Measurements from ENCODE around the gene INSIG1. TPM values are rescaled to one million over a fixed set of nuclear protein-coding genes. Genes with fewer than 3 reads are reported as not detected.

Gene INSIG1
- total and polyA plus RNA-seq, 2 experiments from 2014 or later = 30.7 to 40.3 TPM

DNA sequence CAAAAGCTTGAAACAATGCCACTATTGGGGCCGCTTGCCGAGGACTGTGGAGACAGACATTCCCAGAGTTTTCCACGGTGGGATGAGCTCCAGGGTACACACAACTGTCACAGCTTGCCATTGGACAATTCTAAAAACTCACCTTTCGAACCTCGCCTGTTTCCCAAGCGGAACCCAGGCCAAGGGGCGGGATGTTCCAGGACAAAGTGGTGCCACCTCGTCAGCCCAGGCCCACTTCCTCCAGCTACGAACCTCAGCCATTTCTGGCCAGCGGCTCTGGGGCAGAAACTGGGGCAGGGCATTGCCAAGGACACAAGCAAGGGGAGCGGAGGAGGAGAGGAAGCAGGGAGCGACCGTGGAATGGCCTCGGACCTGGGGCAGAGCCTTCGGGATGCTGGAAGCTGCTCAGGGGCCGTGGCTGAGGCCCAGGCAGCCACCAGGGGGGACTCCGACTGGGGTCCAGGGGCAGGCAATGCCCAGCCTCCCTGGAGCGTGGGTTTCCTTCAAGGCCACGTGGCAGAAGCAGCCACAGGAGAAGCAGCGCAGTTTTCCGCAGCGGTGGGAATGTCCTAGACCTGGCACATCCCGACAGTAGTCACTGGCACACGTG lies 44.7 kb upstream of the INSIG1 start:
- Histone ChIP-seq H3F3A (ENCODE audit: insufficient read depth) (peaks cover 8% of the 10 kb centered on the region; the same call in 1 of the 2 replicates), H3K79me2 (ENCODE audit: insufficient read depth) (no peaks in the 10 kb centered on the region), H3K9ac (no peak overlapping the region), H3K9me2 (ENCODE audit: insufficient read depth) (no peaks in the 10 kb centered on the region), H3K27me3 (replicated peaks; ENCODE audit: insufficient read depth) (no peaks in the 10 kb centered on the region), H3K9me3 (ENCODE audit: low read depth) (no peaks in the 10 kb centered on the region), H3K4me3 (0 out of 2 replicates have a peak overlapping the region, but pooled peaks have one; percentile 6), H3K4me2 (ENCODE audit: unreplicated experiment) (peak overlapping the region; percentile 21), H2AFZ (no peak overlapping the region), H4K20me1 (ENCODE audit: insufficient read depth) (no peaks in the 10 kb centered on the region), H3K4me1 (ENCODE audit: insufficient read depth) (peaks cover 23% of the 10 kb centered on the region), H3K27ac (no peak overlapping the region), H3K36me3 (ENCODE audit: low read depth) (no peaks in the 10 kb centered on the region)
- TF ChIP-seq EZH2phosphoT487 (IDR thresholded peaks at IDR 0.05; ENCODE audit: insufficient read depth, low read depth) (no peak), EZH2 (IDR thresholded peaks at IDR 0.05; ENCODE audit: insufficient read depth, poor library complexity, severe bottlenecking) (no peak)
- in situ Hi-C loops (cut with MboI) = no loop called here
- DNase-seq = no peak
- WGBS, 2 experiments (ENCODE audit: low coverage in 1 of 2, low lambda C conversion rate in 2 of 2, missing lambda C conversion rate in 2 of 2) = 61 to 63% methylated on average over 20 to 24 of the region's 24 CpGs

DNA sequence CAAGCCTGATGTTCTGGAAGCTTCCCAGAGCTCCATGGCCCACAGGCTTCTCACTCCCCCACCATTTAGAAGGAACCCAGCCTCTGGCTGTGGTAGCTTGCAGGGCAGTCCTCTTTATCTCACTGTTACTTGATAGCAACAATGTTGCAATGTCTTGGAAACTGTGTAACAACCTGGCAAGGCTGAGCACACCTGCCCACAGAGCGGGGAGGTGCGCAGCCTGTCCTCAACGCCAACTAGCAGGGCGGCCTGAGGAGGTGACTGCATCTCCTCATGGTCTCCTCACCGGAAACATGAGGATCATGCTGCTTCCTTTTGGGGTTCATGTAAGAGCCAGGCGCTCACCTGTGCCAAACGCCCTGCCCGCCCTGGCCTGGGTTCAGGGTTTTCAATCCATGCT lies 43.7 kb upstream of the INSIG1 start:
- Histone ChIP-seq H3K27ac (no peak overlapping the region), H3K27me3 (replicated peaks; ENCODE audit: insufficient read depth) (no peaks in the 10 kb centered on the region), H3K9ac (no peak overlapping the region), H3K4me3 (no peak overlapping the region), H3K36me3 (ENCODE audit: low read depth) (no peaks in the 10 kb centered on the region), H3K79me2 (ENCODE audit: insufficient read depth) (no peaks in the 10 kb centered on the region), H3K4me2 (ENCODE audit: unreplicated experiment) (no peak overlapping the region), H3F3A (ENCODE audit: insufficient read depth) (peaks cover 8% of the 10 kb centered on the region; the same call in 1 of the 2 replicates), H3K4me1 (ENCODE audit: insufficient read depth) (peaks cover 28% of the 10 kb centered on the region), H3K9me3 (ENCODE audit: low read depth) (no peaks in the 10 kb centered on the region), H2AFZ (no peak overlapping the region), H4K20me1 (ENCODE audit: insufficient read depth) (no peaks in the 10 kb centered on the region), H3K9me2 (ENCODE audit: insufficient read depth) (no peaks in the 10 kb centered on the region)
- no peak for DNase-seq
- 99 to 100% methylated on average over 8 of the region's 8 CpGs for WGBS, 2 experiments (ENCODE audit: low coverage in 1 of 2, low lambda C conversion rate in 2 of 2, missing lambda C conversion rate in 2 of 2)
- in situ Hi-C loops (cut with MboI) = no loop called here
- TF ChIP-seq EZH2phosphoT487 (IDR thresholded peaks at IDR 0.05; ENCODE audit: insufficient read depth, low read depth) (no peak), EZH2 (IDR thresholded peaks at IDR 0.05; ENCODE audit: insufficient read depth, poor library complexity, severe bottlenecking) (no peak)

DNA sequence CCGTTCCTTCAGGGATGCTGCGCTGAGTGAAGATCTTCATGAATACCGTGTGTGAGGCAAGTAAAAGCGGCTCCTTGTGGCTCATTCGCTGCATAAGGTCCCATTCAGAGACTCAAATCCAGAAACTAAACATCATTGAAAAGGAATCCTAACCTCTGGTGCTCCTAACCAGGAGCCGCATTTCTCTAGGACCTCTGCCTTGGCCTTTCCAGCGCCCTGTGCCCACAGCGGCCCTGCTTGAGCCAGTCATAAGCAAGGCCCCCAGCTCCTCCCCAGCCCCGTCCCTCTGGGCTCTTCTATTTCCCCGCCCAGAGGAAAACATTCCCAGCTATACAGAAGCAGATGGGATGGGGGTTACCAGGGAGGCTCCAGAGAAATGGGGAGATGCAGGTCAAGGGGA lies 42.6 kb upstream of the INSIG1 start:
- H3K9me2 ChIP-seq (ENCODE audit: insufficient read depth) = no peaks in the 10 kb centered on the region
- H3K4me1 ChIP-seq (ENCODE audit: insufficient read depth) = peaks cover 28% of the 10 kb centered on the region
- no peak overlapping the region for H3K27ac ChIP-seq
- H2AFZ ChIP-seq = no peak overlapping the region
- no peak for TF ChIP-seq EZH2 (IDR thresholded peaks at IDR 0.05; ENCODE audit: insufficient read depth, poor library complexity, severe bottlenecking)
- no peak for TF ChIP-seq EZH2phosphoT487 (IDR thresholded peaks at IDR 0.05; ENCODE audit: insufficient read depth, low read depth)
- H4K20me1 ChIP-seq (ENCODE audit: insufficient read depth) = no peaks in the 10 kb centered on the region
- WGBS, 2 experiments (ENCODE audit: low coverage in 1 of 2, low lambda C conversion rate in 2 of 2, missing lambda C conversion rate in 2 of 2) = 92 to 95% methylated on average over 10 of the region's 10 CpGs
- DNase-seq = no peak
- in situ Hi-C loops (cut with MboI) = no loop called here
- no peak overlapping the region for H3K9ac ChIP-seq
- no peak overlapping the region for H3K4me2 ChIP-seq (ENCODE audit: unreplicated experiment)
- no peaks in the 10 kb centered on the region for H3K79me2 ChIP-seq (ENCODE audit: insufficient read depth)
- no peak overlapping the region for H3K4me3 ChIP-seq
- peaks cover 8% of the 10 kb centered on the region; the same call in 1 of the 2 replicates for H3F3A ChIP-seq (ENCODE audit: insufficient read depth)
- no peaks in the 10 kb centered on the region for H3K9me3 ChIP-seq (ENCODE audit: low read depth)
- H3K36me3 ChIP-seq (ENCODE audit: low read depth) = no peaks in the 10 kb centered on the region
- H3K27me3 ChIP-seq (replicated peaks; ENCODE audit: insufficient read depth) = no peaks in the 10 kb centered on the region

DNA sequence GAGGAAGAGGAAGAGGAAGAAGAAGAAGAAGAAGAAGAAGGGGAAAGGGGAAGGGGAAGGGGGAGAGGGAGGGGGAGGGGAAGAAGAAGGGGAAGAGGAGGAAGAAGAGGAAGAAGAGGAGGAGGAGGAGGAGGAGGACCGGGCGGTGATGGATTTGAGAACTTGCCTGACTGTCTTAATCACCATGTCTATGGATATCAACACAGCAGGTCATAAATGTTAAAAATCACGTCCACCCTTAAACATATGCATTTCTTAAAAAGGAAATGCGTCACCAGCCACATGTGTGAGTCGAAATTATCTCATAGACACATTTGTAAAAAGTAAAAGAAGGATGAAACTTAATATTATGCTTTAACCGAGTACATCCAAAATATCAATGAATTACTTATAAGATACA lies 42.1 kb upstream of the INSIG1 start:
- Histone ChIP-seq H3K9ac (no peak overlapping the region), H4K20me1 (ENCODE audit: insufficient read depth) (no peaks in the 10 kb centered on the region), H3K79me2 (ENCODE audit: insufficient read depth) (no peaks in the 10 kb centered on the region), H3K27ac (no peak overlapping the region), H3K9me2 (ENCODE audit: insufficient read depth) (no peaks in the 10 kb centered on the region), H3K9me3 (ENCODE audit: low read depth) (no peaks in the 10 kb centered on the region), H3K27me3 (replicated peaks; ENCODE audit: insufficient read depth) (no peaks in the 10 kb centered on the region), H3F3A (ENCODE audit: insufficient read depth) (peaks cover 8% of the 10 kb centered on the region; the same call in 1 of the 2 replicates), H3K4me1 (ENCODE audit: insufficient read depth) (peaks cover 28% of the 10 kb centered on the region), H3K36me3 (ENCODE audit: low read depth) (no peaks in the 10 kb centered on the region), H3K4me2 (ENCODE audit: unreplicated experiment) (no peak overlapping the region), H2AFZ (no peak overlapping the region), H3K4me3 (no peak overlapping the region)
- TF ChIP-seq EZH2 (IDR thresholded peaks at IDR 0.05; ENCODE audit: insufficient read depth, poor library complexity, severe bottlenecking) (no peak), EZH2phosphoT487 (IDR thresholded peaks at IDR 0.05; ENCODE audit: insufficient read depth, low read depth) (no peak)
- 49 to 50% methylated on average over 4 to 6 of the region's 6 CpGs for WGBS, 2 experiments (ENCODE audit: low coverage in 1 of 2, low lambda C conversion rate in 2 of 2, missing lambda C conversion rate in 2 of 2)
- peak; percentile 53 for DNase-seq
- in situ Hi-C loops (cut with MboI) = no loop called here
